ENCODE data around the gene DDX19B. TPM values are rescaled to one million over a fixed set of nuclear protein-coding genes. Genes with fewer than 3 reads are reported as not detected.
"Not testable (repeated sequence)": the region's sequence is repeated elsewhere in the genome, so short reads cannot be mapped to it uniquely, and the experiment has no call there.

The DDX19B gene
- total RNA-seq, 1 donor from 2014 or later, result 36.4 TPM

DNA sequence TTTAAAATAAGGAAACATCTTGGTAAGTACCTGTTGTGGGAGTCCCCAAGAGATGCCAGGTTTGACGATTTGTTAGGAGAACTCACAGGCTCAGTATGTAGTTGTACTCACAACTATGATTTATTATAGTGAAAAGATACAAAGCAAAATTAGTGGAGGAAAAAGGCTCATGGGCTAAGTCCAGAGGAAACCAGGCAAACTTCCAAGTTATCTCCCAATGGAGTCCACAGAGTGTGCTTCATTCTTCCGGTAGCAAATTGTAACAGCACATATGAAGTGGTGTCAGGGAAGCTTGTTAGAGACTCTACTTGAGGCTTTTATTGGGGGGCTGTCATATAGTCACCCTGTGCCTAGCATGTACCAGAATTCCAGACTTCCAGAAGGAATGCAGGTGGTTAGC is 50.0 kb downstream of the DDX19B start:
- Mint-ChIP-seq H3K27me3 (no peaks in the 10 kb centered on the region), H3K4me3 (ENCODE audit: low read depth) (no peak overlapping the region), H3K36me3 (ENCODE audit: insufficient read depth) (peaks cover 5% of the 10 kb centered on the region), H3K9me3 (ENCODE audit: low read depth) (no peaks in the 10 kb centered on the region), H3K4me1 (ENCODE audit: low read depth) (peaks cover 10% of the 10 kb centered on the region), H3K27ac (no peak overlapping the region)
- no peak for DNase-seq (ENCODE audit: low spot score, unreplicated experiment)
- TF ChIP-seq, protein P1, sequence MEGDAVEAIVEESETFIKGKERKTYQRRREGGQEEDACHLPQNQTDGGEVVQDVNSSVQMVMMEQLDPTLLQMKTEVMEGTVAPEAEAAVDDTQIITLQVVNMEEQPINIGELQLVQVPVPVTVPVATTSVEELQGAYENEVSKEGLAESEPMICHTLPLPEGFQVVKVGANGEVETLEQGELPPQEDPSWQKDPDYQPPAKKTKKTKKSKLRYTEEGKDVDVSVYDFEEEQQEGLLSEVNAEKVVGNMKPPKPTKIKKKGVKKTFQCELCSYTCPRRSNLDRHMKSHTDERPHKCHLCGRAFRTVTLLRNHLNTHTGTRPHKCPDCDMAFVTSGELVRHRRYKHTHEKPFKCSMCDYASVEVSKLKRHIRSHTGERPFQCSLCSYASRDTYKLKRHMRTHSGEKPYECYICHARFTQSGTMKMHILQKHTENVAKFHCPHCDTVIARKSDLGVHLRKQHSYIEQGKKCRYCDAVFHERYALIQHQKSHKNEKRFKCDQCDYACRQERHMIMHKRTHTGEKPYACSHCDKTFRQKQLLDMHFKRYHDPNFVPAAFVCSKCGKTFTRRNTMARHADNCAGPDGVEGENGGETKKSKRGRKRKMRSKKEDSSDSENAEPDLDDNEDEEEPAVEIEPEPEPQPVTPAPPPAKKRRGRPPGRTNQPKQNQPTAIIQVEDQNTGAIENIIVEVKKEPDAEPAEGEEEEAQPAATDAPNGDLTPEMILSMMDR (IDR thresholded peaks at IDR 0.05; ENCODE audit: unreplicated experiment), result no peak

DNA sequence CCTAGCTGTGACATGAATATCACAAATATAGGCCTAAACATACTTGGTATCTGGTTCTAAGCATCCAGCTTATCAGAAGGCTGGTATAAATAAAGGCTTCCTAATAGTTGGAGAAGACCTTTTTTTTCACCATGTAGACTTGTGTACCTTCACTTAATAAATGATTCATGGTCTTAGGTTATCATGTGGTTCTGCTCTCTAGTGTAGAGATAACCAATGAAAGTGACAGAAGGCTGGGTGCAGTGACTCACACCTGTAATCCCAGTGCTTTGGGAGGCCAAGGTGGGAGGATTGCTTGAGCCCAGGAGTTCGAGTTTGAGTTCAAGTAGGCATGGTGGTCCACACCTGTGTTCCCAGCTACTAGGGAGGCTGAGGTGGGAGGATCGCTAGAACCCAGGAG is 50.8 kb downstream of the DDX19B start:
- Mint-ChIP-seq H3K27me3 (no peaks in the 10 kb centered on the region), H3K9me3 (ENCODE audit: low read depth) (no peaks in the 10 kb centered on the region), H3K27ac (no peak overlapping the region), H3K36me3 (ENCODE audit: insufficient read depth) (peaks cover 7% of the 10 kb centered on the region), H3K4me1 (ENCODE audit: low read depth) (peaks cover 10% of the 10 kb centered on the region), H3K4me3 (ENCODE audit: low read depth) (no peak overlapping the region)
- DNase-seq (ENCODE audit: low spot score, unreplicated experiment), result no peak
- TF ChIP-seq, protein P1 (IDR thresholded peaks at IDR 0.05; ENCODE audit: unreplicated experiment), result no peak

DNA sequence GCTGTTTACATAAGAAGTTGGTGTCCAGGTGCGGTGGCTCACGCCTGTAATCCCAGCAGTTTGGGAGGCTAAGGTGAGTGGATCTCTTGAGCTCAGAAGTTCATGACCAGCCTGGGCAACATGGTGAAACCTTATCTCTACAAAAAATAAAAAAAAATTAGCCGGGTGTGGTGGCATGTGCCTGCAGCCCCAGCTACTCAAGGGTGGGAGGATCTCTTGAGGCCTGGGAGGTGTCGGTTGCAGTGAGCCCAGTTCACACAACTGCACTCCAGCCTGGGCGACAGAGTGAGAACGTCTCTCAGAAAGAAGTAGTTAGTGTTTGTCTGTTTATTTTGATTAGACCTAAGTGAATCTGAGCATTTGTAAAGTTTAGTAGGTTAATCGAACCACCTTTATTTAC is 60.6 kb downstream of the DDX19B start:
- TF ChIP-seq, protein P1 (IDR thresholded peaks at IDR 0.05; ENCODE audit: unreplicated experiment), result no peak
- peaks cover 13% of the 10 kb centered on the region for H3K36me3 Mint-ChIP-seq (ENCODE audit: insufficient read depth)
- H3K9me3 Mint-ChIP-seq (ENCODE audit: low read depth), result no peaks in the 10 kb centered on the region
- DNase-seq (ENCODE audit: low spot score, unreplicated experiment), result no peak
- no peaks in the 10 kb centered on the region for H3K4me1 Mint-ChIP-seq (ENCODE audit: low read depth)
- no peak overlapping the region for H3K27ac Mint-ChIP-seq
- H3K4me3 Mint-ChIP-seq (ENCODE audit: low read depth), result no peak overlapping the region
- no peaks in the 10 kb centered on the region for H3K27me3 Mint-ChIP-seq

DNA sequence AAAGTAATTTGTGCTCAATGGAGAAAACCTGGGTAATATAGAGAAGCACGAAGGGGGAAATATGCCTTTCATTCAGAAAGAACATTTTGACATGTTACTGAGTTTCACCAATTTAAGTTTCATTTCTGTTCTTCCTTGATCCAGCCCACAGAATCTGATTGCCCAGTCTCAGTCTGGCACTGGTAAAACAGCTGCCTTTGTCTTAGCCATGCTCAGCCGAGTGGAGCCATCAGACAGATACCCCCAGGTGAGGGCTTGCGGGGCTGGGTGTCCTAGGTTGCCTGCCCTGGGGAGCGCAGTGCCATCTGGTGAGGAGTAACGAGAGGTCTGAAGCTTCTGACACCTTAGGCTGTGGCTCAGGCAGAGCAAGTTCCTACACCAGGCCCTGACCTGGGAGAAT is 65.4 kb downstream of the DDX19B start:
- Mint-ChIP-seq H3K4me1 (ENCODE audit: low read depth) (no peaks in the 10 kb centered on the region), H3K4me3 (ENCODE audit: low read depth) (no peak overlapping the region), H3K27me3 (no peaks in the 10 kb centered on the region), H3K27ac (no peak overlapping the region), H3K9me3 (ENCODE audit: low read depth) (no peaks in the 10 kb centered on the region), H3K36me3 (ENCODE audit: insufficient read depth) (peaks cover 11% of the 10 kb centered on the region)
- DNase-seq (ENCODE audit: low spot score, unreplicated experiment), result no peak
- TF ChIP-seq, protein P1 (IDR thresholded peaks at IDR 0.05; ENCODE audit: unreplicated experiment), result no peak

DNA sequence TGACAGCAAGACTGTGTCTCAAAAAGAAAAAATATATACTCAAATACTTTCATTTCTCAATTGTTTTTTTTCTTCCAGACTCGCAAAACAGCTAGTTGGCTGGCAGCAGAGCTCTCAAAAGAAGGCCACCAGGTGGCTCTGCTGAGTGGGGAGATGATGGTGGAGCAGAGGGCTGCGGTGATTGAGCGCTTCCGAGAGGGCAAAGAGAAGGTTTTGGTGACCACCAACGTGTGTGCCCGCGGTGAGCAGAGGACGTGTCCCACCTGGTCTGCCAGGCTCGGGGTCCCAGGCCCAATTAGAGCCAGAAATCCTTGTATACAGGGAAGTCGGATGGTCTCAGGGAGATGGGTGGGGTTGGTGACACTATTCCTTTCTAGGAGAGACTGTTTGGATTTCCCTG is 71.2 kb downstream of the DDX19B start:
- H3K4me3 Mint-ChIP-seq (ENCODE audit: low read depth); H3K4me1 Mint-ChIP-seq (ENCODE audit: low read depth); H3K27me3 Mint-ChIP-seq; H3K9me3 Mint-ChIP-seq (ENCODE audit: low read depth); DNase-seq (ENCODE audit: low spot score, unreplicated experiment); H3K27ac Mint-ChIP-seq: not testable (repeated sequence)
- H3K36me3 Mint-ChIP-seq (ENCODE audit: insufficient read depth), result peaks cover 34% of the 10 kb centered on the region
- TF ChIP-seq, protein P1 (IDR thresholded peaks at IDR 0.05; ENCODE audit: unreplicated experiment), result peak; percentile 65

Data from progenitor cell of endocrine pancreas (in vitro differentiated cells).